ENCODE data around the gene RBM11. TPM values are rescaled to one million over a fixed set of nuclear protein-coding genes. Genes with fewer than 3 reads are reported as not detected.

RBM11 gene
- total RNA-seq, 6 experiments from 2014 or later: 0.24 to 0.37 TPM; not detected in 4

GRCh38 chr21:14241297-14241696, 25.3 kb downstream of the RBM11 start:
- Histone ChIP-seq H3K4me1 (peaks cover 0 to 7% (median 0%) of the 10 kb centered on the region in 4 donors), H3K27me3 (no peaks in the 10 kb centered on the region), H3K36me3 (no peaks in the 10 kb centered on the region), H3K9me3 (no peaks in the 10 kb centered on the region), H3K4me3 (no peak overlapping the region), H3K27ac (no peak overlapping the region)
- no peak for TF ChIP-seq CTCF (IDR thresholded peaks at IDR 0.05)
- no peak for TF ChIP-seq POLR2A (IDR thresholded peaks at IDR 0.05)
- ATAC-seq (no peak), DNase-seq (no peak)
- intact Hi-C loops (cut with DNase I): no loop called here
- WGBS (ENCODE audit: insufficient coverage, low coverage, low lambda C conversion rate, missing lambda C conversion rate): 40% methylated on average over 2 of the region's 2 CpGs

- intact Hi-C loops (cut with DNase I): no loop called here
- ATAC-seq (no peak), DNase-seq (no peak)
- Histone ChIP-seq H3K4me1 (peaks cover 0 to 7% (median 0%) of the 10 kb centered on the region in 4 donors), H3K36me3 (no peaks in the 10 kb centered on the region), H3K27ac (no peak overlapping the region), H3K27me3 (no peaks in the 10 kb centered on the region), H3K4me3 (no peak overlapping the region), H3K9me3 (no peaks in the 10 kb centered on the region)
- WGBS (ENCODE audit: insufficient coverage, low coverage, low lambda C conversion rate, missing lambda C conversion rate): 8% methylated on average over 1 of the region's 1 CpG
- TF ChIP-seq CTCF (IDR thresholded peaks at IDR 0.05) (no peak), POLR2A (IDR thresholded peaks at IDR 0.05) (no peak)
Measured at GRCh38 chr21:14243461-14243860, 27.5 kb downstream of the RBM11 start.

- Histone ChIP-seq H3K27me3 (no peaks in the 10 kb centered on the region), H3K4me3 (no peak overlapping the region), H3K9me3 (no peaks in the 10 kb centered on the region), H3K27ac (no peak overlapping the region), H3K4me1 (peaks cover 0 to 7% (median 0%) of the 10 kb centered on the region in 4 donors), H3K36me3 (no peaks in the 10 kb centered on the region)
- DNase-seq (no peak), ATAC-seq (peak in 3 of 4 donors; percentile 45 to 83 (median 72))
- intact Hi-C loops (cut with DNase I): no loop called here
- WGBS (ENCODE audit: insufficient coverage, low coverage, low lambda C conversion rate, missing lambda C conversion rate): 17% methylated on average over 2 of the region's 2 CpGs
- no peak for TF ChIP-seq POLR2A (IDR thresholded peaks at IDR 0.05)
- TF ChIP-seq CTCF (IDR thresholded peaks at IDR 0.05): no peak
Measured at GRCh38 chr21:14243874-14244273, 27.9 kb downstream of the RBM11 start.

DNA sequence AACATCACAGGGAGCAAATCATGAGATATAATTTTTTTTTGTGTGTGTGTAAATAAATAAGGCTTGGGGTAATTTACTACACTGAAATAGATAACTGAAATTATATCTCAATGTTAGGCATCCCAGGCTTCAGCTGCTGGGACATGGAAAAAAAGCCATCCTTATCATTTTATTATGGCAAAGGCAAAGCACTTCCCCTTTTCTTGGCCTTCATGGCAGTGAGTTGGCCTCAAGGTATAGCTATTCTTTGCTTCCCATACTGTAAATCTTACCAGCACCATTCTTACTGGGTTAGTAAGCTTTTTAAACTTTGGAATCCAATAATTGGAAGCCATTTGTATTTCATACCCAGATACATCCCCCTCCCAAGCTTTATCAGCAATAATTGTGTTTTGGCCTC, 29.0 kb downstream of the RBM11 start:
- H3K36me3 ChIP-seq: no peaks in the 10 kb centered on the region
- no peak for DNase-seq
- H3K4me1 ChIP-seq: peaks cover 0 to 7% (median 0%) of the 10 kb centered on the region in 4 donors
- TF ChIP-seq POLR2A (IDR thresholded peaks at IDR 0.05) (no peak), CTCF (IDR thresholded peaks at IDR 0.05) (no peak)
- no peak overlapping the region for H3K4me3 ChIP-seq
- no peak overlapping the region for H3K27ac ChIP-seq
- no peaks in the 10 kb centered on the region for H3K27me3 ChIP-seq
- no peak for ATAC-seq
- intact Hi-C loops (cut with DNase I): no loop called here
- H3K9me3 ChIP-seq: no peaks in the 10 kb centered on the region

DNA sequence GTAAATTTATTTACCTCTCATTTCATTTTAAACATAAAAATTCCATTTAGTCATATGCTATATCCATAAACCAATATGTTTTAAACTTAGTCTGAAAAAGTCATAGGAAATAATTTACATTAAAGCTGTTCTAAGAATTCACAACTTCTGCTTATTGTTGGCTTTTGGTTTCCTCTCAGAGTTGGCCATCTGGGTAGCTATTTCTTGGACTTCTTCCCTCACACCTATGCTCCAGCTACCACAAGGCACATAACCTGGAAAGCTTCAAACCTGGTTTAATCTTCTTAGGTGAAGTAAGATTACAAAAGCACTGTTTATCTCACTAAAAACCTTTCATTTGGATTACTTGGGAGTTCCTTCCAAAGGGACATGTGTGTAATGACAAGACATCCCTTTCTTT, 29.8 kb downstream of the RBM11 start:
- H3K27me3 ChIP-seq: no peaks in the 10 kb centered on the region
- intact Hi-C loops (cut with DNase I): no loop called here

More for the DNA sequence above, 29.8 kb downstream of the RBM11 start:
- Histone ChIP-seq H3K4me3 (no peak overlapping the region), H3K27ac (no peak overlapping the region), H3K4me1 (peaks cover 0 to 7% (median 0%) of the 10 kb centered on the region in 4 donors), H3K36me3 (no peaks in the 10 kb centered on the region), H3K9me3 (no peaks in the 10 kb centered on the region)
- DNase-seq: no peak
- TF ChIP-seq CTCF (IDR thresholded peaks at IDR 0.05): no peak
- no peak for TF ChIP-seq POLR2A (IDR thresholded peaks at IDR 0.05)
- no peak for ATAC-seq
